ENCODE measurements around the gene CHD6.

Gene CHD6

GRCh38 chr20:41615676-41616075 lies 2.5 kb downstream of the CHD6 start:
- TF ChIP-seq ZNF274 (IDR thresholded peaks at IDR 0.05; ENCODE audit: low read depth, low read length), result no peak
- no peak overlapping the region for H3K4me3 ChIP-seq (ENCODE audit: low read length)

- TF ChIP-seq ZNF274 (IDR thresholded peaks at IDR 0.05; ENCODE audit: low read depth, low read length), result no peak
- H3K4me3 ChIP-seq (ENCODE audit: low read length), result no peak overlapping the region
Observed at GRCh38 chr20:41615110-41615509, 3.1 kb downstream of the CHD6 start.

- H3K4me3 ChIP-seq (ENCODE audit: low read length), result no peak overlapping the region
- no peak for TF ChIP-seq ZNF274 (IDR thresholded peaks at IDR 0.05; ENCODE audit: low read depth, low read length)
Observed at GRCh38 chr20:41613321-41613720, 4.9 kb downstream of the CHD6 start.

GRCh38 chr20:41609474-41609873 lies 8.7 kb downstream of the CHD6 start:
- TF ChIP-seq ZNF274 (IDR thresholded peaks at IDR 0.05; ENCODE audit: low read depth, low read length), result no peak
- no peak overlapping the region for H3K4me3 ChIP-seq (ENCODE audit: low read length)

- no peak overlapping the region for H3K4me3 ChIP-seq (ENCODE audit: low read length)
- TF ChIP-seq ZNF274 (IDR thresholded peaks at IDR 0.05; ENCODE audit: low read depth, low read length), result no peak
Observed at GRCh38 chr20:41608606-41609005, 9.6 kb downstream of the CHD6 start.

- no peak for TF ChIP-seq ZNF274 (IDR thresholded peaks at IDR 0.05; ENCODE audit: low read depth, low read length)
- no peak overlapping the region for H3K4me3 ChIP-seq (ENCODE audit: low read length)
Observed at GRCh38 chr20:41607791-41608190, 10.4 kb downstream of the CHD6 start.

- no peak for TF ChIP-seq ZNF274 (IDR thresholded peaks at IDR 0.05; ENCODE audit: low read depth, low read length)
- no peak overlapping the region for H3K4me3 ChIP-seq (ENCODE audit: low read length)
Observed at GRCh38 chr20:41604002-41604401, 14.2 kb downstream of the CHD6 start.

- no peak for TF ChIP-seq ZNF274 (IDR thresholded peaks at IDR 0.05; ENCODE audit: low read depth, low read length)
- H3K4me3 ChIP-seq (ENCODE audit: low read length), result no peak overlapping the region
Observed at GRCh38 chr20:41601742-41602141, 16.4 kb downstream of the CHD6 start.

GRCh38 chr20:41600926-41601631 lies 17.1 kb downstream of the CHD6 start:
- TF ChIP-seq ZNF274 (IDR thresholded peaks at IDR 0.05; ENCODE audit: low read depth, low read length), result no peak
- H3K4me3 ChIP-seq (ENCODE audit: low read length), result no peak overlapping the region

- H3K4me3 ChIP-seq (ENCODE audit: low read length), result no peak overlapping the region
- no peak for TF ChIP-seq ZNF274 (IDR thresholded peaks at IDR 0.05; ENCODE audit: low read depth, low read length)
Observed at GRCh38 chr20:41599699-41600104, 18.5 kb downstream of the CHD6 start.

GRCh38 chr20:41598719-41599118 lies 19.5 kb downstream of the CHD6 start:
- H3K4me3 ChIP-seq (ENCODE audit: low read length), result no peak overlapping the region
- no peak for TF ChIP-seq ZNF274 (IDR thresholded peaks at IDR 0.05; ENCODE audit: low read depth, low read length)

GRCh38 chr20:41594514-41595322 lies 23.5 kb downstream of the CHD6 start:
- H3K4me3 ChIP-seq (ENCODE audit: low read length), result no peak overlapping the region
- TF ChIP-seq ZNF274 (IDR thresholded peaks at IDR 0.05; ENCODE audit: low read depth, low read length), result no peak

- no peak for TF ChIP-seq ZNF274 (IDR thresholded peaks at IDR 0.05; ENCODE audit: low read depth, low read length)
Observed at GRCh38 chr20:41592516-41593216, 25.5 kb downstream of the CHD6 start.

GRCh38 chr20:41587956-41588355 lies 30.2 kb downstream of the CHD6 start:
- H3K4me3 ChIP-seq (ENCODE audit: low read length), result no peak overlapping the region
- TF ChIP-seq ZNF274 (IDR thresholded peaks at IDR 0.05; ENCODE audit: low read depth, low read length), result no peak

More at GRCh38 chr20:41592516-41593216, 25.5 kb downstream of the CHD6 start:
- H3K4me3 ChIP-seq (ENCODE audit: low read length), result no peak overlapping the region

GRCh38 chr20:41587523-41587922 lies 30.7 kb downstream of the CHD6 start:
- H3K4me3 ChIP-seq (ENCODE audit: low read length), result no peak overlapping the region

More at GRCh38 chr20:41587523-41587922, 30.7 kb downstream of the CHD6 start:
- TF ChIP-seq ZNF274 (IDR thresholded peaks at IDR 0.05; ENCODE audit: low read depth, low read length), result no peak

Measured in GM08714 (cell line).